Natural killer cell treated with Interleukin-12 subunit alpha and Interleukin-12 subunit beta and Interleukin-15 and Interleukin-18, amount 100 ng/mL, for 72 hours (primary cell): ENCODE data around the gene GINS2. TPM values are rescaled to one million over a fixed set of nuclear protein-coding genes. Genes with fewer than 3 reads are reported as not detected.
A peak's percentile ranks its signal among the peaks of the same experiment; 100 is the strongest.

Source experiments
- ATAC-seq, 2 donors: fragments of 150-1000 bp; cut with Tn5 transposase in 1 of 2; sonication (Bioruptor Pico), chemical (Tn5 transposase) in 1 of 2; 2 replicates each; pipeline ENCODE4 v1.10.0; 2021
- DNase-seq: peaks from one replicate; pipeline ENCODE4 v3.0.0; 2022; ENCODE audit warnings: low spot score
- H3K27ac Mint-ChIP-seq, 2 donors: 1 replicate in 1 of 2; 2 replicates in 1 of 2; pipeline ENCODE4 v1.8.0; 2022; ENCODE audit warnings: mixed read lengths in 2 of 2, mild to moderate bottlenecking in 1 of 2, moderate library complexity in 1 of 2
- H3K27me3 Mint-ChIP-seq, 2 donors: 1 replicate in 1 of 2; 2 replicates in 1 of 2; pipeline ENCODE4 v1.8.0; 2022; ENCODE audit warnings: mixed read lengths in 2 of 2
- H3K36me3 Mint-ChIP-seq: one replicate; pipeline ENCODE4 v1.8.0; 2022; ENCODE audit warnings: mixed read lengths
- H3K4me1 Mint-ChIP-seq, 2 donors: 1 replicate in 1 of 2; 2 replicates in 1 of 2; pipeline ENCODE4 v1.8.0; 2022; ENCODE audit warnings: low read depth in 2 of 2, mixed read lengths in 2 of 2, mild to moderate bottlenecking in 1 of 2
- H3K4me3 Mint-ChIP-seq: one replicate; pipeline ENCODE4 v1.8.0; 2022; ENCODE audit warnings: mixed read lengths
- H3K9me3 Mint-ChIP-seq: 2 replicates; pipeline ENCODE4 v1.8.0; 2022; ENCODE audit warnings: mixed read lengths
- total RNA-seq, 2 donors: library from RNA; stranded (reverse); gene quantifications; one replicate each; pipeline ENCODE4 v1.2.3, GENCODE V29; 2022

GINS2 gene
- total RNA-seq, 2 donors from 2014 or later: 34.3 to 69.5 TPM

- H3K4me3 Mint-ChIP-seq: no peak overlapping the region
- no peaks in the 10 kb centered on the region for H3K9me3 Mint-ChIP-seq
- H3K4me1 Mint-ChIP-seq: peaks cover 0 to 10% of the 10 kb centered on the region in 2 donors
- no peak overlapping the region for H3K27ac Mint-ChIP-seq
- H3K27me3 Mint-ChIP-seq: peaks cover 0 to 3% of the 10 kb centered on the region in 2 donors
- no peaks in the 10 kb centered on the region for H3K36me3 Mint-ChIP-seq
- DNase-seq: no peak
- ATAC-seq: no peak
Observed at GRCh38 chr16:85690469-85691064, 1.8 kb upstream of the GINS2 start.

DNA sequence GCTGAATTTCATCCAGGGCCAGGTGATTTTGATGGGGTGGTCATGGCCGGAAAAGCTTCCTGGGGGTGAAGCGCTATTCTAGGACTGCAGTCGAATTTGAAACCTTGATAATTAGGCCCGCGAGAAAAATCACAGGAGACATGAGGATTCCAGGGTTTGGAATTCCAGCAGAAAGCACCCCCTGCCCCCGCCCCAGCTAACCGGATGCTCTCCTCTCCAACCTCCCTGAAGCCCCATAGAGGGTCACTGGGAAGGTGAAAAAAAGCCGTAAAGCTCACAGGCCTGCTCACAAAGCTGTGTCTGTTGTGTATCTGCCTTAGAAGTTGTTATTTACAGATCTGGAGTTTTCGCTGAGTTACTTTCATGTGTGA, 1.2 kb upstream of the GINS2 start:
- peaks cover 0 to 3% of the 10 kb centered on the region in 2 donors for H3K27me3 Mint-ChIP-seq
- no peaks in the 10 kb centered on the region for H3K9me3 Mint-ChIP-seq
- ATAC-seq: no peak
- H3K36me3 Mint-ChIP-seq: no peaks in the 10 kb centered on the region
- no peak overlapping the region for H3K27ac Mint-ChIP-seq
- peaks cover 0 to 10% of the 10 kb centered on the region in 2 donors for H3K4me1 Mint-ChIP-seq
- no peak for DNase-seq
- H3K4me3 Mint-ChIP-seq: no peak overlapping the region

DNA sequence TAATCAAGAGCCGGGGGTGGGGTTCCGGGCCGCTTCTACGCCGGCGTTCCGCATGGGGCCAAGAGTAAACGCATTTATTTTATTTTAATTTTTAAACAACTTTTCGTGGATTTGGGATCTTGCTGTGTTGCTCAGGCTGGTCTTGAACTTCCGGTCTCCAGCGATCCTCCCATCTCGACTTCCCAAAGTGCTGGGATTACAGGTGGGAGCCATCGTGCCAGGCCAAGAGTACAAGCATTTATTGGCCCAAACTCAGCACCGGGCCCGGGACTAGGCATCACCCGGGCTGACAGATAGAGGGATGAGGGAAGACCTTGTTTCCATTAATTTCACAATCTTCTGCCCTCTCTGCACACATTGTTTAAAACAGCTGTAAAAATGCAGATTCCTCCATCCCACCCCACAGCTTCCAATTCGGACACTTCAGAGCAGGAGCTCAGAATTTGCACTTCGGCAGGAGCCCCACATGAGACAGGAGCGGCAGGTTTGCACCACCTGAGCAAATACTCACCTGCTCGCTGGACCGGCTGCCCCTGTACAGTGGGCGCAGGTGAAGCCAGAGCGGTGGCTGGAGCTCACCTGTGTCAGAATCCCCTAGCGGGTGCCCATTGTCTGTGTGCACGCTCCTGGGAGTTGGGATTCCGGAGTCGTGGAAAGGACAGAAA, 663 bp upstream of the GINS2 start:
- H3K27me3 Mint-ChIP-seq: peaks cover 0 to 3% of the 10 kb centered on the region in 2 donors

DNA sequence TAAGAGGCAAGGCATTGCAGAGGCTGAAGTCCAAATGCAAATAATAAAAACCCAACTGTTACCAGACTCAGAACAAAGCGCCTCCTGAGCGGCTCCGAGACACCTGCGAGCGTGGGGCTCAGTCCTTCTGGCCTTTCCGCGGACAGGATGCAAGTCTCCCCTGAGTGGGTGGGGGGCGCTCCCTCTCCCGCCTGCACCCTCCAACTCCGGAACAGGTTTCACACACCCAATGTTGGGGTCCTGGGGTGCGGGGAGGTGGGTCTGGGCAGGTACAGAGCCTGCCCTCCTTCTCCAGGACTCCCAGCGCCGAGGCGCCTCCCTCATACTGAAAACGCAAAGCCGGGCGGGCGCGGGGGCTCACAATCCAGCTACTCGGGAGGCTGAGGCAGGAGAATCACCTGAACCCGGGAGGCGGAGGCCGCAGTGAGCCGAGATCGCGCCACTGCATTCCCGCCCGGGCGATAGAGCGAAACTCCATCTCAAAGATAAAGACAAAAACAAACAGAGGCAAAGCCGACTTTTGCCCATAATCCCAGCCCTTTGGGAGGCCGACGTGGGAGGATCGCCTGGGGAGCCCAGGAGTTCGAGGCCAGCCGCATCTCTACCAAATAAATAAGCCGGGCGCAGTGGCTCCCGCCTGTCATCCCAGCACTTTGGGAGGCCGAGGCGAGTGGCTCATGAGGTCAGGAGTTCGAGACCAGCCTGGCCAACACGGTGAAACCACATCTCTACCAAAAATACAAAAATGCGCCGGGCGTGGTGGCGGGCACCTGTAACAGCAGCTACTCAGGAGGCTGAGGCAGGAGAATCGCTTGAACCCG, 893 bp downstream of the GINS2 start:
- H3K4me1 Mint-ChIP-seq: peaks cover 5 to 10% of the 10 kb centered on the region in 2 donors
- peak overlapping the region; percentile 77 for H3K4me3 Mint-ChIP-seq
- H3K27ac Mint-ChIP-seq: peak overlapping the region in 1 of 2 donors; percentile 65
- no peaks in the 10 kb centered on the region for H3K36me3 Mint-ChIP-seq
- no peak for DNase-seq
- ATAC-seq: no peak
- no peaks in the 10 kb centered on the region for H3K9me3 Mint-ChIP-seq
- H3K27me3 Mint-ChIP-seq: no peaks in the 10 kb centered on the region

More for the DNA sequence above, 663 bp upstream of the GINS2 start:
- no peaks in the 10 kb centered on the region for H3K9me3 Mint-ChIP-seq
- H3K27ac Mint-ChIP-seq: no peak overlapping the region
- no peaks in the 10 kb centered on the region for H3K36me3 Mint-ChIP-seq
- no peak overlapping the region for H3K4me3 Mint-ChIP-seq
- DNase-seq (no peak), ATAC-seq (no peak)
- peaks cover 0 to 10% of the 10 kb centered on the region in 2 donors for H3K4me1 Mint-ChIP-seq

- no peaks in the 10 kb centered on the region for H3K36me3 Mint-ChIP-seq
- no peaks in the 10 kb centered on the region for H3K27me3 Mint-ChIP-seq
- H3K27ac Mint-ChIP-seq: no peak overlapping the region
Observed at GRCh38 chr16:85686912-85687591, 1.7 kb downstream of the GINS2 start.

GRCh38 chr16:85685251-85685650, 3.5 kb downstream of the GINS2 start:
- Mint-ChIP-seq H3K27ac (no peak overlapping the region), H3K4me3 (no peak overlapping the region), H3K27me3 (no peaks in the 10 kb centered on the region), H3K9me3 (no peaks in the 10 kb centered on the region), H3K36me3 (peaks cover 3% of the 10 kb centered on the region), H3K4me1 (peaks cover 15 to 19% of the 10 kb centered on the region in 2 donors)
- ATAC-seq: no peak
- no peak for DNase-seq

More at GRCh38 chr16:85686912-85687591, 1.7 kb downstream of the GINS2 start:
- peak overlapping the region; percentile 77 for H3K4me3 Mint-ChIP-seq
- no peaks in the 10 kb centered on the region for H3K9me3 Mint-ChIP-seq
- DNase-seq: no peak
- H3K4me1 Mint-ChIP-seq: peaks cover 5 to 10% of the 10 kb centered on the region in 2 donors
- ATAC-seq: no peak

GRCh38 chr16:85683363-85683762, 5.4 kb downstream of the GINS2 start:
- ATAC-seq (no peak), DNase-seq (no peak)
- H3K27ac Mint-ChIP-seq: no peak overlapping the region
- H3K4me1 Mint-ChIP-seq: peaks cover 20 to 26% of the 10 kb centered on the region in 2 donors
- peaks cover 4% of the 10 kb centered on the region for H3K36me3 Mint-ChIP-seq
- no peaks in the 10 kb centered on the region for H3K9me3 Mint-ChIP-seq
- no peaks in the 10 kb centered on the region for H3K27me3 Mint-ChIP-seq
- H3K4me3 Mint-ChIP-seq: no peak overlapping the region

GRCh38 chr16:85682516-85682915, 6.2 kb downstream of the GINS2 start:
- Mint-ChIP-seq H3K9me3 (no peaks in the 10 kb centered on the region), H3K36me3 (peaks cover 4% of the 10 kb centered on the region), H3K4me1 (peaks cover 20 to 26% of the 10 kb centered on the region in 2 donors), H3K4me3 (no peak overlapping the region), H3K27me3 (no peaks in the 10 kb centered on the region), H3K27ac (no peak overlapping the region)
- ATAC-seq (no peak), DNase-seq (no peak)

- Mint-ChIP-seq H3K36me3 (peaks cover 4% of the 10 kb centered on the region), H3K4me1 (peaks cover 17 to 20% of the 10 kb centered on the region in 2 donors), H3K9me3 (no peaks in the 10 kb centered on the region), H3K27ac (no peak overlapping the region), H3K4me3 (no peak overlapping the region), H3K27me3 (no peaks in the 10 kb centered on the region)
- ATAC-seq: no peak
- DNase-seq: no peak
Observed at GRCh38 chr16:85681255-85681654, 7.5 kb downstream of the GINS2 start.

- Mint-ChIP-seq H3K9me3 (no peaks in the 10 kb centered on the region), H3K4me1 (peaks cover 16 to 20% of the 10 kb centered on the region in 2 donors), H3K36me3 (peaks cover 7% of the 10 kb centered on the region), H3K27me3 (no peaks in the 10 kb centered on the region), H3K4me3 (no peak overlapping the region), H3K27ac (peak overlapping the region; percentile 58 to 61)
- DNase-seq (no peak), ATAC-seq (no peak)
Observed at GRCh38 chr16:85680352-85680944, 8.3 kb downstream of the GINS2 start.

DNA sequence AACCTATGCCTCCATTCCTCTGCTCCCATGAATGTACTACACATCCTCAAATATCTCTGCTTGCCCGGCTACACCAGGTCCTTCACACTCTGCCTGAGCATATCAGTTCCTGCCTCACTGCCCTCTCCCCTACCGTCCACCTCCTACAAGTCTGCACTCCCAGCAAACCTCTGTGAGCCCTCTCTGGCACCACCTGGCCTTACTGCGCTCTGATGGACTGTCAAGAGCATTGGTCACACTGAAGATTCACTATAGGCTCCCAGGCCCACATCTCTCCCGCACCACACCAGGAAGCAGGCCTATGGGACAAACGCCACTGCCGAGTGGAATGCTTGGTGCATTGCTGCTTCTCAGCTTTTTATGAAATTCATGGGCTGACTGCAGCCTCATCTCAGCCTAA, 8.9 kb downstream of the GINS2 start:
- no peak for ATAC-seq
- peaks cover 16 to 23% of the 10 kb centered on the region in 2 donors for H3K4me1 Mint-ChIP-seq
- H3K4me3 Mint-ChIP-seq: no peak overlapping the region
- no peak for DNase-seq
- peak overlapping the region; percentile 58 to 61 for H3K27ac Mint-ChIP-seq
- H3K9me3 Mint-ChIP-seq: no peaks in the 10 kb centered on the region
- H3K36me3 Mint-ChIP-seq: peaks cover 13% of the 10 kb centered on the region
- no peaks in the 10 kb centered on the region for H3K27me3 Mint-ChIP-seq

DNA sequence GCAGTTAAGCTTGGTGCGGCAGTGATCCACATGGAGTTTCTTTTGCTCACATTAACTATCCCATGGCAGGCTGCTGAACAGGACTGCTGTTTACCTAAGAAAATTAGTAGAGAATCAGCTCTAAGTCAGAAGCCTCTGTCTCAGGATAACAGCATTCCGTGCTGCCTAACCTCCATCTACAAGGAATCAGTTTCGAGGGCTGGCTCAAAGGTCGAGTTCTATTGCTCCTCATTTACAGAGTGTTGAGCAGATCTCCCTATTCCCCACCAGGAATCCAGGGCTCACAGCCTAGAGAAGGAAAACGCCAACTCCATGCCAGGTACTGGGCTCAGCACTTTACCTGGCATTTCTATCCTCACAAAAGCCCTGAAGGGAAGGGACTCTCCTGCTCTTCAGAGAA, 9.9 kb downstream of the GINS2 start:
- peaks cover 16% of the 10 kb centered on the region for H3K36me3 Mint-ChIP-seq
- peaks cover 16 to 23% of the 10 kb centered on the region in 2 donors for H3K4me1 Mint-ChIP-seq
- H3K27me3 Mint-ChIP-seq: no peaks in the 10 kb centered on the region
- no peak overlapping the region for H3K27ac Mint-ChIP-seq
- DNase-seq: no peak
- ATAC-seq: no peak
- no peak overlapping the region for H3K4me3 Mint-ChIP-seq
- H3K9me3 Mint-ChIP-seq: no peaks in the 10 kb centered on the region

DNA sequence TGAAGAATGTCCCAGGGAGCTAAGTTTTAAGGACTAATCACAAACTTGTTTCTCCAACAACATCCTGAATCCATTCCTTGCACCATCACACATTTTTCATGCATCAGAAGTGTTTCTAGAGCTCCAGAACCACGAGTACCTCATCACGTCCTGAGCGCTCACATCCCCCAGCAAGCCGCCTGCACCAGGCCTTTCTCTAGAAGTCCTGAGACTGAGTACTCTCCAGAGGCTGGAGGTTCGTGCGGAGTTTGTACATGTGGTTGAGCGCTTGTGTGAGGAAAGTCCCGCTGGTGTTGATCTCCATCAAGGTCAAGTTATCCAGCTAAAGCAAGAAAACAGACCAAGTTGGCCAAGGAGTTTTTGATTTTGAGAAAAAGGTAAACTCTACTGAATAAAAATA, 10.7 kb downstream of the GINS2 start:
- no peak for DNase-seq
- H3K36me3 Mint-ChIP-seq: peaks cover 16% of the 10 kb centered on the region

More for the DNA sequence above, 10.7 kb downstream of the GINS2 start:
- Mint-ChIP-seq H3K4me3 (no peak overlapping the region), H3K9me3 (no peaks in the 10 kb centered on the region), H3K4me1 (peaks cover 16 to 19% of the 10 kb centered on the region in 2 donors), H3K27ac (no peak overlapping the region), H3K27me3 (no peaks in the 10 kb centered on the region)
- ATAC-seq: no peak
